Caco-2 (cell line): ENCODE results near the gene NEIL3. TPM values are rescaled to one million over a fixed set of nuclear protein-coding genes. Genes with fewer than 3 reads are reported as not detected.

Experiments
- BruUV-seq: library from RNA; stranded (reverse); fragments of 400-500 nt; replicated peaks from 2 replicates; lab custom pipeline; 2021; lab: Mats Ljungman, UMichigan
- CTCF ChIA-PET: fragments of 300-600 bp; sonication (Branson Sonifier 250); formaldehyde crosslinking; loops from one replicate; lab custom pipeline; 2022; ENCODE audit warnings: antibody characterized with exemption; lab: Charles Lee
- POLR2A ChIA-PET: fragments of 300-600 bp; sonication (Branson Sonifier 250); formaldehyde crosslinking; loops from one replicate; lab custom pipeline; 2022; ENCODE audit warnings: antibody characterized with exemption; lab: Charles Lee
- DNase-seq, 2 experiments: peaks; one replicate each; pipeline versions ENCODE4 v3.0.0 to v3.0.0-alpha.2; 2020 to 2022
- H3K27me3 ChIP-seq: replicated peaks from 2 replicates; pipeline ENCODE4 v1.6.0; 2011; ENCODE audit warnings: low read length; ENCODE audit not compliant: control insufficient read depth, insufficient read depth
- H3K36me3 ChIP-seq: 2 replicates; pipeline ENCODE4 v1.5.1; 2011; ENCODE audit warnings: low read length; ENCODE audit not compliant: control insufficient read depth, insufficient read depth
- H3K4me1 ChIP-seq: fragments of 250-450 bp; sonication (Bioruptor Pico); 2 replicates; pipeline ENCODE4 v1.5.1; 2020; ENCODE audit warnings: mild to moderate bottlenecking
- H3K4me3 ChIP-seq: 2 replicates; pipeline ENCODE4 v1.5.1; 2011; ENCODE audit warnings: low read depth, mild to moderate bottlenecking, control low read depth, low read length
- H3K9me3 ChIP-seq: fragments of 250-450 bp; sonication (Bioruptor Pico); 2 replicates; pipeline ENCODE4 v1.5.1; 2020; ENCODE audit warnings: mild to moderate bottlenecking, moderate library complexity
- H3K27ac Mint-ChIP-seq: one replicate; pipeline ENCODE4 v1.8.0; 2022; ENCODE audit warnings: mixed read lengths; ENCODE audit not compliant: unreplicated experiment
- H3K27me3 Mint-ChIP-seq: one replicate; pipeline ENCODE4 v1.8.0; 2022; ENCODE audit warnings: mixed read lengths; ENCODE audit not compliant: insufficient read depth, unreplicated experiment
- H3K36me3 Mint-ChIP-seq: one replicate; pipeline ENCODE4 v1.8.0; 2022; ENCODE audit warnings: mild to moderate bottlenecking, mixed read lengths; ENCODE audit not compliant: insufficient read depth, unreplicated experiment
- H3K4me1 Mint-ChIP-seq: one replicate; pipeline ENCODE4 v1.8.0; 2022; ENCODE audit warnings: low read depth, mixed read lengths; ENCODE audit not compliant: unreplicated experiment
- H3K4me3 Mint-ChIP-seq: one replicate; pipeline ENCODE4 v1.8.0; 2022; ENCODE audit warnings: mild to moderate bottlenecking, moderate library complexity, mixed read lengths; ENCODE audit not compliant: unreplicated experiment
- H3K9me3 Mint-ChIP-seq: one replicate; pipeline ENCODE4 v1.8.0; 2022; ENCODE audit warnings: mixed read lengths; ENCODE audit not compliant: unreplicated experiment
- CTCF ChIP-seq, 2 experiments: fragments of 200-600 bp in 1 of 2; IDR thresholded peaks; 1 replicate in 1 of 2; 2 replicates in 1 of 2; pipeline versions ENCODE4 v1.5.1 to v1.8.0; 2011 to 2022; ENCODE audit warnings: antibody characterized with exemption in 1 of 2, control low read depth in 1 of 2, inconsistent platforms in 1 of 2, low read depth in 1 of 2, low read length in 1 of 2, mild to moderate bottlenecking in 1 of 2, moderate library complexity in 1 of 2; ENCODE audit not compliant: insufficient read depth in 1 of 2, severe bottlenecking in 1 of 2, unreplicated experiment in 1 of 2
- intact Hi-C: fragments of 100-400 bp; cut with micrococcal nuclease; formaldehyde crosslinking; loops from one replicate; pipeline ENCODE4 v1.10.0; 2022; ENCODE audit not compliant: unreplicated experiment
- total RNA-seq: library from RNA; stranded (reverse); gene quantifications from 2 replicates; pipeline ENCODE4 v1.2.3, GENCODE V29; 2022

The NEIL3 gene
- total RNA-seq, 1 experiment from 2014 or later = 8.0 TPM

GRCh38 chr4:177264788-177265422 lies 44.8 kb upstream of the NEIL3 start:
- intact Hi-C loops = no loop called here
- H3K36me3 Mint-ChIP-seq = no peaks in the 10 kb centered on the region
- no peak overlapping the region for H3K27ac Mint-ChIP-seq
- no peaks in the 10 kb centered on the region for H3K27me3 Mint-ChIP-seq
- no peak overlapping the region for H3K4me3 Mint-ChIP-seq
- Histone ChIP-seq H3K36me3 (no peaks in the 10 kb centered on the region), H3K4me1 (0 out of 2 replicates have a peak, but pooled peaks cover 4% of the 10 kb centered on the region), H3K9me3 (no peaks in the 10 kb centered on the region), H3K27me3 (no peaks in the 10 kb centered on the region), H3K4me3 (no peak overlapping the region)
- ChIA-PET CTCF (interaction anchor here (0.6 kb wide), 1 partner anchor 759 kb away, joined by 4 read pairs; no protein-coding TSS in a partner anchor), POLR2A (interaction anchor here (0.7 kb wide), 1 partner anchor 45 kb away, joined by 17 read pairs; the partner anchor contains the start of gene NEIL3)
- no peak for DNase-seq
- no peak for TF ChIP-seq CTCF (IDR thresholded peaks at IDR 0.05; ENCODE audit: insufficient read depth in 1 of 2, low read depth in 1 of 2, low read length in 1 of 2, severe bottlenecking in 1 of 2, unreplicated experiment in 1 of 2)
- H3K9me3 Mint-ChIP-seq = no peaks in the 10 kb centered on the region
- H3K4me1 Mint-ChIP-seq = no peaks in the 10 kb centered on the region
- BruUV-seq = no TSS peak

GRCh38 chr4:177265729-177266128 lies 43.9 kb upstream of the NEIL3 start:
- no peaks in the 10 kb centered on the region for H3K36me3 ChIP-seq
- Mint-ChIP-seq H3K36me3 (no peaks in the 10 kb centered on the region), H3K27me3 (no peaks in the 10 kb centered on the region), H3K9me3 (no peaks in the 10 kb centered on the region), H3K4me3 (no peak overlapping the region), H3K4me1 (no peaks in the 10 kb centered on the region), H3K27ac (no peak overlapping the region)
- no TSS peak for BruUV-seq
- H3K27me3 ChIP-seq = no peaks in the 10 kb centered on the region
- TF ChIP-seq CTCF (IDR thresholded peaks at IDR 0.05; ENCODE audit: insufficient read depth in 1 of 2, low read depth in 1 of 2, low read length in 1 of 2, severe bottlenecking in 1 of 2, unreplicated experiment in 1 of 2) = no peak
- 0 out of 2 replicates have a peak, but pooled peaks cover 4% of the 10 kb centered on the region for H3K4me1 ChIP-seq
- H3K9me3 ChIP-seq = no peaks in the 10 kb centered on the region
- intact Hi-C loops = no loop called here
- ChIA-PET CTCF (interaction anchor here (0.6 kb wide), 1 partner anchor 167 kb away, joined by 3 read pairs; no protein-coding TSS in a partner anchor), POLR2A (no interaction called here)
- no peak for DNase-seq
- no peak overlapping the region for H3K4me3 ChIP-seq

GRCh38 chr4:177266506-177266905 lies 43.2 kb upstream of the NEIL3 start:
- Histone ChIP-seq H3K36me3 (no peaks in the 10 kb centered on the region), H3K9me3 (no peaks in the 10 kb centered on the region), H3K27me3 (no peaks in the 10 kb centered on the region), H3K4me3 (no peak overlapping the region), H3K4me1 (0 out of 2 replicates have a peak, but pooled peaks cover 4% of the 10 kb centered on the region)
- no peak overlapping the region for H3K4me3 Mint-ChIP-seq
- ChIA-PET CTCF (interaction anchor here (0.6 kb wide), 1 partner anchor 167 kb away, joined by 3 read pairs; no protein-coding TSS in a partner anchor), POLR2A (no interaction called here)
- no peak for TF ChIP-seq CTCF (IDR thresholded peaks at IDR 0.05; ENCODE audit: insufficient read depth in 1 of 2, low read depth in 1 of 2, low read length in 1 of 2, severe bottlenecking in 1 of 2, unreplicated experiment in 1 of 2)
- no TSS peak for BruUV-seq
- H3K9me3 Mint-ChIP-seq = no peaks in the 10 kb centered on the region
- no peaks in the 10 kb centered on the region for H3K4me1 Mint-ChIP-seq
- H3K36me3 Mint-ChIP-seq = no peaks in the 10 kb centered on the region
- no peak for DNase-seq
- intact Hi-C loops = no loop called here
- H3K27me3 Mint-ChIP-seq = no peaks in the 10 kb centered on the region
- H3K27ac Mint-ChIP-seq = no peak overlapping the region
